HepG2 (cell line): ENCODE data around the gene TRAPPC3. TPM values are rescaled to one million over a fixed set of nuclear protein-coding genes. Genes with fewer than 3 reads are reported as not detected.
A peak's percentile ranks its signal among the peaks of the same experiment; 100 is the strongest.

ENCODE experiments used
- AHDC1 ChIP-seq: sonication (generic); formaldehyde crosslinking; IDR thresholded peaks from 2 replicates; pipeline ENCODE4 v1.5.1; 2020; ENCODE audit warnings: mild to moderate bottlenecking, missing genetic modification reagents, borderline replicate concordance
- ATRX ChIP-seq: sonication (generic); formaldehyde crosslinking; IDR thresholded peaks from 2 replicates; pipeline ENCODE4 v1.4.0; 2020; ENCODE audit warnings: missing genetic modification reagents, borderline replicate concordance
- CBX5 ChIP-seq: sonication (generic); formaldehyde crosslinking; IDR thresholded peaks from 2 replicates; pipeline ENCODE4 v1.4.0; 2020; ENCODE audit warnings: missing genetic modification reagents, borderline replicate concordance
- ELF1 ChIP-seq: sonication (generic); formaldehyde crosslinking; IDR thresholded peaks from 2 replicates; pipeline ENCODE4 v1.4.0; 2020; ENCODE audit warnings: missing genetic modification reagents
- ELF3 ChIP-seq: IDR thresholded peaks from 2 replicates; pipeline ENCODE4 v1.6.1; 2016; ENCODE audit warnings: missing genetic modification reagents, missing compliant biosample characterization
- FOXA1 ChIP-seq, 2 experiments: fragments of 450-650 bp in 1 of 2; sonication (generic) in 1 of 2; formaldehyde crosslinking in 1 of 2; IDR thresholded peaks; 2 replicates each; pipeline versions ENCODE4 v1.4.0 to v1.6.1; 2016 to 2020; ENCODE audit warnings: missing genetic modification reagents in 1 of 2
- HMG20A ChIP-seq: IDR thresholded peaks from 2 replicates; pipeline ENCODE4 v1.6.1; 2016; ENCODE audit warnings: borderline replicate concordance
- KLF12 ChIP-seq: sonication (generic); formaldehyde crosslinking; IDR thresholded peaks from 2 replicates; pipeline ENCODE4 v1.4.0; 2020; ENCODE audit warnings: missing genetic modification reagents, borderline replicate concordance
- PLRG1 ChIP-seq: fragments of 450-650 bp; conservative IDR thresholded peaks from 2 replicates; pipeline ENCODE4 v1.6.1; 2016
- RAD21 ChIP-seq: fragments of 450-650 bp; formaldehyde crosslinking; IDR thresholded peaks from 2 replicates; pipeline ENCODE4 v1.5.0; 2020; ENCODE audit warnings: mild to moderate bottlenecking
- RBM39 ChIP-seq: fragments of 200-400 bp; formaldehyde crosslinking; IDR thresholded peaks from one replicate; pipeline ENCODE4 v1.6.1; 2018; ENCODE audit warnings: antibody characterized with exemption, mild to moderate bottlenecking, low read depth, low read length; ENCODE audit not compliant: poor library complexity, severe bottlenecking
- REL ChIP-seq: sonication (generic); formaldehyde crosslinking; conservative IDR thresholded peaks from 2 replicates; pipeline ENCODE4 v1.8.0; 2022; ENCODE audit warnings: mild to moderate bottlenecking, missing genetic modification reagents, moderate library complexity
- SMC3 ChIP-seq: IDR thresholded peaks from 2 replicates; pipeline ENCODE4 v1.6.1; 2011; ENCODE audit warnings: low read length, improper control_type of control experiment
- TCF7 ChIP-seq: sonication (generic); IDR thresholded peaks from 2 replicates; pipeline ENCODE4 v1.6.1; 2016; ENCODE audit warnings: antibody characterized with exemption, low read depth
- TGIF2 ChIP-seq: IDR thresholded peaks from 2 replicates; pipeline ENCODE4 v1.6.1; 2016; ENCODE audit warnings: control low read depth, missing compliant biosample characterization
- YEATS4 ChIP-seq: sonication (generic); formaldehyde crosslinking; IDR thresholded peaks from 2 replicates; pipeline ENCODE4 v1.4.0; 2020; ENCODE audit warnings: missing genetic modification reagents, borderline replicate concordance
- ZFP41 ChIP-seq: sonication (generic); formaldehyde crosslinking; IDR thresholded peaks from 2 replicates; pipeline ENCODE4 v1.4.0; 2020; ENCODE audit warnings: mild to moderate bottlenecking, missing genetic modification reagents, borderline replicate concordance
- ZNF256 ChIP-seq: sonication (generic); formaldehyde crosslinking; conservative IDR thresholded peaks from 2 replicates; pipeline ENCODE4 v1.4.0; 2020; ENCODE audit warnings: missing genetic modification reagents
- ZNF263 ChIP-seq: sonication (generic); formaldehyde crosslinking; IDR thresholded peaks from 2 replicates; pipeline ENCODE4 v1.4.0; 2020; ENCODE audit warnings: missing genetic modification reagents
- ZNF547 ChIP-seq: sonication (generic); formaldehyde crosslinking; IDR thresholded peaks from 2 replicates; pipeline ENCODE4 v1.5.1; 2020; ENCODE audit warnings: mild to moderate bottlenecking, missing genetic modification reagents
- ZNF598 ChIP-seq: sonication (generic); formaldehyde crosslinking; IDR thresholded peaks from 2 replicates; pipeline ENCODE4 v1.5.1; 2020; ENCODE audit warnings: mild to moderate bottlenecking, missing genetic modification reagents, borderline replicate concordance
- ZSCAN22 ChIP-seq: sonication (generic); formaldehyde crosslinking; IDR thresholded peaks from 2 replicates; pipeline ENCODE4 v1.4.0; 2020; ENCODE audit warnings: mild to moderate bottlenecking, missing genetic modification reagents
- polyA plus RNA-seq, 8 experiments: library from polyadenylated mRNA; depleted of rRNA in 3 of 8; stranded (reverse) in 7 of 8; unstranded in 1 of 8; fragments of >200 nt; fragmentation: Illumina TruSeq in 4 of 8; extraction: Trizol in 4 of 8; gene quantifications; 2 replicates each; pipeline versions ENCODE4 v1.2.1 to v1.2.3, GENCODE V29; 2011 to 2016; ENCODE audit warnings: low read depth in 4 of 8, missing spikeins in 1 of 8, mixed read lengths in 1 of 8; ENCODE audit not compliant: insufficient read depth in 1 of 8
- total RNA-seq, 5 experiments: library from RNA; depleted of rRNA; stranded (reverse); fragments of >200 nt; fragmentation: Illumina TruSeq; extraction: Trizol; gene quantifications; 2 replicates each; pipeline ENCODE4 v1.2.3, GENCODE V29; 2016; ENCODE audit warnings: low read depth in 1 of 5

The TRAPPC3 gene
- total and polyA plus RNA-seq, 2 of the 13 experiments (the other 11 are each of a cell fraction or from before 2014, with no cell fraction given), result 53.7 to 62.4 TPM

GRCh38 chr1:36149237-36149972 is at the start of gene TRAPPC3 (continued):
- TF ChIP-seq RBM39 (peak; percentile 76), ZFP41 (CRISPR knock-in tag) (peak; percentile 33; the same call in 1 of the 2 replicates), ELF1 (peak; percentile 69; the same call in 1 of the 2 replicates), TCF7 (no peak), ELF3 (peak; percentile 93), ZNF263 (CRISPR knock-in tag) (no peak), PLRG1 (no peak), SMC3 (peak; percentile 68), YEATS4 (CRISPR knock-in tag) (no peak), CBX5 (CRISPR knock-in tag) (no peak), ZNF547 (no peak), ZNF598 (CRISPR knock-in tag) (no peak; the same call in 1 of the 2 replicates), ZNF256 (CRISPR knock-in tag) (no peak), TGIF2 (peak; percentile 66; the same call in 1 of the 2 replicates), HMG20A (no peak), RAD21 (peak; percentile 99), KLF12 (CRISPR knock-in tag) (peak; percentile 23; the same call in 1 of the 2 replicates), REL (CRISPR knock-in tag) (0 out of 2 replicates have a peak, but pooled peaks have one; percentile 9), AHDC1 (CRISPR knock-in tag) (0 out of 2 replicates have a peak, but pooled peaks have one; percentile 23), FOXA1 (IDR thresholded peaks at IDR 0.05) (no peak), FOXA1 (CRISPR knock-in tag; IDR thresholded peaks at IDR 0.05) (0 out of 2 replicates have a peak, but pooled peaks have one; percentile 24), ZSCAN22 (CRISPR knock-in tag) (no peak), ATRX (CRISPR knock-in tag) (no peak)
